IPS-18a (cell line): ENCODE data around the gene BICD1.

Experiments used
- H3K27ac ChIP-seq: one replicate; pipeline ENCODE4 v1.5.1; 2013; ENCODE audit warnings: low read length
- H3K27me3 ChIP-seq: one replicate; pipeline ENCODE4 v1.6.1; 2013; ENCODE audit warnings: mild to moderate bottlenecking, low read length; ENCODE audit not compliant: control insufficient read depth, insufficient read depth
- H3K36me3 ChIP-seq: one replicate; pipeline ENCODE4 v1.6.1; 2013; ENCODE audit warnings: low read depth, low read length; ENCODE audit not compliant: control insufficient read depth
- H3K4me1 ChIP-seq: one replicate; pipeline ENCODE4 v1.6.1; 2013; ENCODE audit warnings: low read depth, low read length; ENCODE audit not compliant: control insufficient read depth
- H3K4me3 ChIP-seq: one replicate; pipeline ENCODE4 v1.5.1; 2013; ENCODE audit warnings: low read length
- H3K9ac ChIP-seq: one replicate; pipeline ENCODE4 v1.6.1; 2013; ENCODE audit warnings: mild to moderate bottlenecking, low read length, moderate library complexity
- H3K9me3 ChIP-seq: one replicate; pipeline ENCODE4 v1.6.1; 2013; ENCODE audit warnings: low read depth, low read length; ENCODE audit not compliant: control insufficient read depth

BICD1 gene

GRCh38 chr12:32148372-32148771 is 41.7 kb downstream of the BICD1 start:
- Histone ChIP-seq H3K4me1 (peaks cover 12% of the 10 kb centered on the region), H3K27me3 (no peaks in the 10 kb centered on the region), H3K36me3 (no peaks in the 10 kb centered on the region), H3K27ac (no peak overlapping the region), H3K9ac (no peak overlapping the region), H3K4me3 (no peak overlapping the region), H3K9me3 (no peaks in the 10 kb centered on the region)

GRCh38 chr12:32149489-32149888 is 42.8 kb downstream of the BICD1 start:
- no peaks in the 10 kb centered on the region for H3K27me3 ChIP-seq
- H3K36me3 ChIP-seq: no peaks in the 10 kb centered on the region
- no peak overlapping the region for H3K27ac ChIP-seq
- H3K9ac ChIP-seq: no peak overlapping the region
- H3K4me1 ChIP-seq: peaks cover 4% of the 10 kb centered on the region
- no peaks in the 10 kb centered on the region for H3K9me3 ChIP-seq
- no peak overlapping the region for H3K4me3 ChIP-seq

- Histone ChIP-seq H3K9ac (no peak overlapping the region), H3K9me3 (no peaks in the 10 kb centered on the region), H3K4me1 (peaks cover 20% of the 10 kb centered on the region), H3K27me3 (no peaks in the 10 kb centered on the region), H3K27ac (no peak overlapping the region), H3K4me3 (no peak overlapping the region), H3K36me3 (no peaks in the 10 kb centered on the region)
These were observed 44.4 kb downstream of the BICD1 start for GRCh38 chr12:32151086-32151485.

- Histone ChIP-seq H3K27me3 (no peaks in the 10 kb centered on the region), H3K36me3 (no peaks in the 10 kb centered on the region), H3K9me3 (no peaks in the 10 kb centered on the region), H3K9ac (no peak overlapping the region), H3K4me1 (peaks cover 24% of the 10 kb centered on the region), H3K4me3 (no peak overlapping the region), H3K27ac (no peak overlapping the region)
These were observed 44.9 kb downstream of the BICD1 start for GRCh38 chr12:32151552-32151951.

- peaks cover 32% of the 10 kb centered on the region for H3K4me1 ChIP-seq
- H3K27ac ChIP-seq: no peak overlapping the region
- H3K4me3 ChIP-seq: no peak overlapping the region
- H3K9me3 ChIP-seq: no peaks in the 10 kb centered on the region
- H3K9ac ChIP-seq: no peak overlapping the region
- H3K27me3 ChIP-seq: no peaks in the 10 kb centered on the region
- no peaks in the 10 kb centered on the region for H3K36me3 ChIP-seq
These were observed 48.4 kb downstream of the BICD1 start for GRCh38 chr12:32155041-32155440.

GRCh38 chr12:32155961-32156529 is 49.4 kb downstream of the BICD1 start:
- Histone ChIP-seq H3K9me3 (no peaks in the 10 kb centered on the region), H3K27ac (no peak overlapping the region), H3K36me3 (no peaks in the 10 kb centered on the region), H3K4me3 (no peak overlapping the region), H3K27me3 (no peaks in the 10 kb centered on the region), H3K9ac (no peak overlapping the region), H3K4me1 (peaks cover 32% of the 10 kb centered on the region)

- H3K4me3 ChIP-seq: no peak overlapping the region
- H3K27me3 ChIP-seq: no peaks in the 10 kb centered on the region
- H3K4me1 ChIP-seq: peaks cover 32% of the 10 kb centered on the region
- H3K36me3 ChIP-seq: no peaks in the 10 kb centered on the region
- H3K9me3 ChIP-seq: no peaks in the 10 kb centered on the region
- H3K9ac ChIP-seq: no peak overlapping the region
- H3K27ac ChIP-seq: no peak overlapping the region
These were observed 51.9 kb downstream of the BICD1 start for GRCh38 chr12:32158525-32158924.

- H3K4me1 ChIP-seq: peaks cover 29% of the 10 kb centered on the region
- no peaks in the 10 kb centered on the region for H3K36me3 ChIP-seq
- no peak overlapping the region for H3K4me3 ChIP-seq
- H3K27ac ChIP-seq: no peak overlapping the region
- H3K27me3 ChIP-seq: no peaks in the 10 kb centered on the region
- H3K9ac ChIP-seq: no peak overlapping the region
- no peaks in the 10 kb centered on the region for H3K9me3 ChIP-seq
These were observed 52.7 kb downstream of the BICD1 start for GRCh38 chr12:32159381-32159780.

GRCh38 chr12:32159925-32160324 is 53.3 kb downstream of the BICD1 start:
- no peak overlapping the region for H3K9ac ChIP-seq
- no peaks in the 10 kb centered on the region for H3K27me3 ChIP-seq
- no peaks in the 10 kb centered on the region for H3K9me3 ChIP-seq
- H3K36me3 ChIP-seq: no peaks in the 10 kb centered on the region
- peaks cover 24% of the 10 kb centered on the region for H3K4me1 ChIP-seq
- no peak overlapping the region for H3K4me3 ChIP-seq
- no peak overlapping the region for H3K27ac ChIP-seq

GRCh38 chr12:32161058-32161457 is 54.4 kb downstream of the BICD1 start:
- Histone ChIP-seq H3K27me3 (no peaks in the 10 kb centered on the region), H3K9me3 (no peaks in the 10 kb centered on the region), H3K27ac (no peak overlapping the region), H3K9ac (no peak overlapping the region), H3K4me1 (peaks cover 12% of the 10 kb centered on the region), H3K4me3 (no peak overlapping the region), H3K36me3 (no peaks in the 10 kb centered on the region)

GRCh38 chr12:32163596-32163995 is 56.9 kb downstream of the BICD1 start:
- no peaks in the 10 kb centered on the region for H3K36me3 ChIP-seq
- H3K4me3 ChIP-seq: no peak overlapping the region
- H3K27ac ChIP-seq: no peak overlapping the region
- no peaks in the 10 kb centered on the region for H3K27me3 ChIP-seq
- H3K4me1 ChIP-seq: peaks cover under 1% of the 10 kb centered on the region
- no peak overlapping the region for H3K9ac ChIP-seq
- no peaks in the 10 kb centered on the region for H3K9me3 ChIP-seq

- Histone ChIP-seq H3K36me3 (no peaks in the 10 kb centered on the region), H3K27ac (no peak overlapping the region), H3K4me1 (peaks cover 11% of the 10 kb centered on the region), H3K9ac (no peak overlapping the region), H3K4me3 (no peak overlapping the region), H3K9me3 (no peaks in the 10 kb centered on the region), H3K27me3 (no peaks in the 10 kb centered on the region)
These were observed 59.9 kb downstream of the BICD1 start for GRCh38 chr12:32166510-32166909.
